H1 (cell line): ENCODE measurements around the gene GUCY1B1. TPM values are rescaled to one million over a fixed set of nuclear protein-coding genes. Genes with fewer than 3 reads are reported as not detected.

Source experiments
- CTCF ChIA-PET: fragments of 300-600 bp; sonication (Branson Sonifier 250); formaldehyde crosslinking; loops from one replicate; lab custom pipeline; 2021; ENCODE audit not compliant: partially characterized antibody; lab: Charles Lee
- POLR2A ChIA-PET: fragments of 300-600 bp; sonication (Branson Sonifier 250); formaldehyde crosslinking; loops from one replicate; lab custom pipeline; 2021; ENCODE audit warnings: inconsistent platforms; ENCODE audit not compliant: partially characterized antibody; lab: Charles Lee
- DNase-seq, 2 experiments: peaks; one replicate each; pipeline versions ENCODE4 v3.0.0 to v3.0.0-alpha.2; 2010 to 2022; ENCODE audit warnings: low spot score in 2 of 2, low read depth in 1 of 2, mixed read lengths in 1 of 2
- FAIRE-seq: peaks from 2 replicates; lab custom pipeline; 2011; peaks lifted over from hg19 to GRCh38; lab: Jason Lieb, UNC
- H2AFZ ChIP-seq: 2 replicates; pipeline ENCODE4 v1.8.1; 2012; ENCODE audit warnings: low read length, inconsistent platforms
- H2AK5ac ChIP-seq: 2 replicates; pipeline ENCODE4 v1.6.1; 2013; ENCODE audit warnings: low read depth, low read length
- H2BK120ac ChIP-seq: replicated peaks from 2 replicates; pipeline ENCODE3; 2013; ENCODE audit warnings: low read depth, low read length, inconsistent platforms
- H2BK12ac ChIP-seq: 2 replicates; pipeline ENCODE4 v1.6.1; 2013; ENCODE audit warnings: low read depth, low read length
- H2BK15ac ChIP-seq: 2 replicates; pipeline ENCODE4 v1.6.1; 2013; ENCODE audit warnings: low read length
- H2BK20ac ChIP-seq: 2 replicates; pipeline ENCODE4 v1.6.1; 2013; ENCODE audit warnings: low read length
- H2BK5ac ChIP-seq: 2 replicates; pipeline ENCODE4 v1.6.1; 2013; ENCODE audit warnings: low read depth, low read length
- H3K14ac ChIP-seq: 2 replicates; pipeline ENCODE4 v1.6.1; 2013; ENCODE audit warnings: inconsistent platforms; ENCODE audit not compliant: insufficient read length
- H3K18ac ChIP-seq: 2 replicates; pipeline ENCODE4 v1.6.1; 2013; ENCODE audit warnings: low read length; ENCODE audit errors: extremely low read depth
- H3K23ac ChIP-seq: 2 replicates; pipeline ENCODE4 v1.6.1; 2013; ENCODE audit warnings: inconsistent platforms; ENCODE audit not compliant: insufficient read length
- H3K23me2 ChIP-seq: 2 replicates; pipeline ENCODE4 v1.6.1; 2013; ENCODE audit warnings: low read depth, low read length
- H3K27ac ChIP-seq: 2 replicates; pipeline ENCODE4 v1.6.1; 2011; ENCODE audit warnings: low read depth, low read length, inconsistent platforms
- H3K27me3 ChIP-seq, 4 experiments: replicated peaks in 1 of 4; 1 replicate in 1 of 4; 2 replicates in 3 of 4; pipeline versions ENCODE4 v1.6.1 to v1.8.1; 2011 to 2013; ENCODE audit warnings: low read length in 3 of 4, mild to moderate bottlenecking in 3 of 4, inconsistent platforms in 2 of 4, mixed read lengths in 2 of 4, moderate library complexity in 1 of 4; ENCODE audit not compliant: control insufficient read depth in 3 of 4, insufficient read depth in 3 of 4; ENCODE audit errors: extremely low read depth in 1 of 4
- H3K36me3 ChIP-seq, 4 experiments: 2 replicates each; pipeline versions ENCODE4 v1.6.1 to v1.8.1; 2011 to 2013; ENCODE audit warnings: mild to moderate bottlenecking in 4 of 4, low read length in 3 of 4, moderate library complexity in 2 of 4, control low read depth in 1 of 4, inconsistent platforms in 1 of 4; ENCODE audit not compliant: insufficient read depth in 4 of 4, control insufficient read depth in 2 of 4
- H3K4ac ChIP-seq: replicated peaks from 2 replicates; pipeline ENCODE3; 2013; ENCODE audit warnings: low read length, low read depth, mixed read lengths, inconsistent platforms; ENCODE audit not compliant: insufficient read length
- H3K4me1 ChIP-seq, 4 experiments: replicated peaks in 1 of 4; 1 replicate in 1 of 4; 2 replicates in 3 of 4; pipeline versions ENCODE4 v1.6.1 to v1.8.1; 2011 to 2013; ENCODE audit warnings: low read length in 3 of 4, inconsistent platforms in 2 of 4, mixed read lengths in 1 of 4; ENCODE audit not compliant: insufficient read depth in 4 of 4, control insufficient read depth in 3 of 4
- H3K4me2 ChIP-seq, 2 experiments: 2 replicates each; pipeline versions ENCODE4 v1.6.1 to v1.8.1; 2011 to 2013; ENCODE audit warnings: low read depth in 2 of 2, low read length in 2 of 2, control low read depth in 1 of 2, inconsistent platforms in 1 of 2, mild to moderate bottlenecking in 1 of 2; ENCODE audit not compliant: insufficient read depth in 1 of 2
- H3K4me3 ChIP-seq, 4 experiments: fragments of 200-600, 300-600 bp in 1 of 4; sonication (generic), shearing (Covaris generic), sonication (Bioruptor Twin) in 1 of 4; 2 replicates each; pipeline versions ENCODE4 v1.5.1 to v1.8.1; 2011 to 2016; ENCODE audit warnings: low read length in 4 of 4, low read depth in 3 of 4, control low read depth in 2 of 4, inconsistent platforms in 2 of 4, mild to moderate bottlenecking in 2 of 4, mixed read lengths in 1 of 4, moderate library complexity in 1 of 4; ENCODE audit not compliant: insufficient read depth in 2 of 4; ENCODE audit errors: extremely low read depth in 1 of 4
- H3K56ac ChIP-seq: replicated peaks from 2 replicates; pipeline ENCODE3; 2013; ENCODE audit warnings: low read depth, mild to moderate bottlenecking, mixed read lengths, low read length, inconsistent platforms; ENCODE audit not compliant: insufficient read length
- H3K79me1 ChIP-seq: 2 replicates; pipeline ENCODE4 v1.6.1; 2013; ENCODE audit warnings: low read depth, low read length, control low read depth
- H3K79me2 ChIP-seq, 2 experiments: 2 replicates each; pipeline versions ENCODE4 v1.6.1 to v1.8.1; 2012 to 2013; ENCODE audit warnings: low read length in 2 of 2, mild to moderate bottlenecking in 2 of 2, inconsistent platforms in 1 of 2; ENCODE audit not compliant: insufficient read depth in 2 of 2, control insufficient read depth in 1 of 2
- H3K9ac ChIP-seq, 4 experiments: replicated peaks in 1 of 4; 1 replicate in 1 of 4; 2 replicates in 3 of 4; pipeline versions ENCODE4 v1.6.1 to v1.8.1; 2011 to 2013; ENCODE audit warnings: low read depth in 3 of 4, low read length in 3 of 4, control low read depth in 2 of 4, mild to moderate bottlenecking in 2 of 4, moderate library complexity in 2 of 4, inconsistent platforms in 1 of 4; ENCODE audit errors: extremely low read depth in 1 of 4
- H3K9me3 ChIP-seq, 2 experiments: 2 replicates each; pipeline versions ENCODE4 v1.6.1 to v1.8.1; 2012 to 2013; ENCODE audit warnings: mild to moderate bottlenecking in 2 of 2, moderate library complexity in 2 of 2, control low read depth in 1 of 2, inconsistent platforms in 1 of 2, low read depth in 1 of 2, low read length in 1 of 2, mixed read lengths in 1 of 2; ENCODE audit not compliant: insufficient read depth in 2 of 2
- H4K20me1 ChIP-seq, 2 experiments: replicated peaks in 1 of 2; 2 replicates each; pipeline versions ENCODE3 to v1.8.1; 2011 to 2013; ENCODE audit warnings: inconsistent platforms in 2 of 2, low read length in 2 of 2, mild to moderate bottlenecking in 1 of 2; ENCODE audit not compliant: insufficient read depth in 2 of 2, control insufficient read depth in 1 of 2
- H4K5ac ChIP-seq: 2 replicates; pipeline ENCODE4 v1.6.1; 2013; ENCODE audit warnings: low read length, low read depth, mixed read lengths, inconsistent platforms; ENCODE audit not compliant: insufficient read length
- H4K8ac ChIP-seq: 2 replicates; pipeline ENCODE4 v1.8.0; 2013; ENCODE audit warnings: mild to moderate bottlenecking, moderate library complexity, low read length, inconsistent platforms; ENCODE audit not compliant: insufficient read depth; ENCODE audit errors: extremely low read depth
- H4K91ac ChIP-seq: replicated peaks from 2 replicates; pipeline ENCODE3; 2013; ENCODE audit warnings: low read length, mixed read lengths, inconsistent platforms; ENCODE audit not compliant: insufficient read length
- EZH2 ChIP-seq: fragments of 200-600 bp; sonication (generic); IDR thresholded peaks from 2 replicates; pipeline ENCODE4 v1.7.1; 2012; ENCODE audit warnings: low read depth, mild to moderate bottlenecking, moderate library complexity, low read length, inconsistent platforms; ENCODE audit not compliant: severe bottlenecking
- WGBS, 2 experiments: shearing (Covaris generic) in 1 of 2; methylation state at CpG; one replicate each; pipeline versions ENCODE4 v1.1.6 to v1.1.7; 2013 to 2015; ENCODE audit warnings: low lambda C conversion rate in 2 of 2, mixed read lengths in 2 of 2, inconsistent platforms in 1 of 2, low coverage in 1 of 2, missing lambda C conversion rate in 1 of 2; ENCODE audit not compliant: insufficient replicate concordance in 2 of 2, insufficient coverage in 1 of 2, insufficient read length in 1 of 2; ENCODE audit errors: extremely low coverage in 1 of 2, missing lambda C conversion rate in 1 of 2; 5-methylcytosine and 5-hydroxymethylcytosine counted together
- polyA plus RNA-seq, 7 experiments: library from polyadenylated mRNA; depleted of rRNA in 3 of 7; stranded (reverse) in 5 of 7; unstranded in 2 of 7; fragments of >200 nt in 5 of 7; fragments of 200-250 nt in 2 of 7; gene quantifications; 1 replicate in 5 of 7; 2 replicates in 1 of 7; 4 replicates in 1 of 7; pipeline versions ENCODE4 v1.2.1 to v1.2.3, GENCODE V29; 2011 to 2013; ENCODE audit warnings: missing spikeins in 2 of 7, mixed read lengths in 2 of 7
- total RNA-seq: library from RNA; stranded (reverse); fragmentation: NEBNext Ultra II Directional; extraction: Animal tissue kit (Norgen Biotek cat#: 25700); gene quantifications from 2 replicates; pipeline ENCODE4 v1.2.1, GENCODE V29; 2021

The GUCY1B1 gene
- total and polyA plus RNA-seq, 2 of the 8 experiments (the other 6 are each of a cell fraction or from before 2014, with no cell fraction given): 1.5 to 2.9 TPM

DNA sequence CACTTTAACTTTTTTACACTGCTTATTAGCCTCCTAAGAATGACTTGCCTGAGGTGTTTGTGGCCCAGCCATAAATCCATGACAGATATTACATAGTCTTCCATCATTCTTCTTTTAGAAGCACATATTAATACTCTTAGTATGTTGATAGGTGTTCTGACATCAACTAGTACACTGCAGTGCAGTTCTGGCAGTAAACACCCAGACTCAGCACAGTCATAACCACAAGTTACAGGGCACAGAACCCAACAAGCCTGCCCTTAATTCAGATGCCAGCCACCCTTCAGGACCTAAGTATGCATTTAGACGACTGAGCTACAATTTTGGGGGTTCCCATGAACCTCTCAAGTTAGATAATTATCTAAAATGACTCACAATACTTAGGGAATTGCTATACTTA is 36.5 kb upstream of the GUCY1B1 start:
- Histone ChIP-seq H3K36me3 (no peaks in the 10 kb centered on the region), H2BK120ac (no peak overlapping the region), H4K5ac (no peak overlapping the region), H2BK5ac (no peak overlapping the region), H2BK15ac (no peak overlapping the region), H3K79me2 (no peaks in the 10 kb centered on the region), H2AFZ (no peak overlapping the region), H3K23me2 (no peaks in the 10 kb centered on the region), H3K4me3 (no peak overlapping the region), H4K8ac (no peak overlapping the region), H3K56ac (no peak overlapping the region), H3K4ac (no peak overlapping the region), H3K27me3 (no peaks in the 10 kb centered on the region), H4K20me1 (no peaks in the 10 kb centered on the region), H3K9ac (no peak overlapping the region), H3K79me1 (no peaks in the 10 kb centered on the region), H3K23ac (no peak overlapping the region), H3K14ac (no peak overlapping the region), H2AK5ac (no peak overlapping the region), H2BK12ac (no peak overlapping the region), H3K18ac (no peak overlapping the region), H3K4me1 (0 out of 7 replicates have a peak, but pooled peaks cover 0 to 3% (median 0%) of the 10 kb centered on the region in 4 experiments), H4K91ac (no peak overlapping the region), H3K4me2 (no peak overlapping the region), H2BK20ac (no peak overlapping the region), H3K9me3 (no peaks in the 10 kb centered on the region), H3K27ac (no peak overlapping the region)
- 94% methylated on average over 1 of the region's 1 CpG; no CpG with 5 or more reads in 1 of the 2 experiments for WGBS, 2 experiments
- POLR2A ChIA-PET: no interaction called here
- CTCF ChIA-PET: interaction anchor here (0.8 kb wide), 1 partner anchor 18 kb away, joined by 4 read pairs; no protein-coding TSS in a partner anchor
- DNase-seq (no peak), FAIRE-seq (no peak)
- TF ChIP-seq EZH2: no peak
